Myocyte (in vitro differentiated cells): ENCODE results near the gene PHF21B. TPM values are rescaled to one million over a fixed set of nuclear protein-coding genes. Genes with fewer than 3 reads are reported as not detected.
"Not testable (repeated sequence)": the region's sequence is repeated elsewhere in the genome, so short reads cannot be mapped to it uniquely, and the experiment has no call there.

Experiments
- DNase-seq: peaks from one replicate; pipeline ENCODE4 v3.0.0-alpha.2; 2012; ENCODE audit warnings: low read depth
- polyA plus RNA-seq: library from polyadenylated mRNA; unstranded; fragments of >200 nt; gene quantifications from one replicate; pipeline ENCODE4 v1.2.1, GENCODE V29; 2012; ENCODE audit warnings: missing spikeins
- total RNA-seq: library from RNA; depleted of rRNA; stranded (reverse); fragments of >200 nt; gene quantifications from 2 replicates; pipeline ENCODE4 v1.2.3, GENCODE V29; 2014

The PHF21B gene
- total RNA-seq, result 0.35 and 1.9 TPM in 2 replicates
- 0.34 TPM for polyA plus RNA-seq

- peak; percentile 79 for DNase-seq
Observed at GRCh38 chr22:45009606-45010531, at the start of gene PHF21B. Gene PHF21B (minus strand): TSS chr22:45010005. CDS start chr22:45009549, 456 bp downstream.

GRCh38 chr22:45059296-45059695, 49.5 kb upstream of the PHF21B start:
- peak; percentile 96 for DNase-seq

- no peak for DNase-seq
Observed at GRCh38 chr22:45058622-45058912, 48.8 kb upstream of the PHF21B start.

- DNase-seq, result no peak
Observed at GRCh38 chr22:45055936-45056335, 46.1 kb upstream of the PHF21B start.

GRCh38 chr22:45053571-45053970, 43.8 kb upstream of the PHF21B start:
- DNase-seq, result no peak

GRCh38 chr22:45053094-45053493, 43.3 kb upstream of the PHF21B start:
- DNase-seq, result no peak

- not testable (repeated sequence) for DNase-seq
Observed at GRCh38 chr22:45052665-45053064, 42.9 kb upstream of the PHF21B start.

- DNase-seq, result no peak
Observed at GRCh38 chr22:45051946-45052345, 42.1 kb upstream of the PHF21B start.

GRCh38 chr22:45051419-45051818, 41.6 kb upstream of the PHF21B start:
- no peak for DNase-seq

GRCh38 chr22:45047260-45047659, 37.5 kb upstream of the PHF21B start:
- DNase-seq, result no peak

GRCh38 chr22:45045208-45045607, 35.4 kb upstream of the PHF21B start:
- DNase-seq, result no peak

GRCh38 chr22:45042263-45042662, 32.5 kb upstream of the PHF21B start:
- DNase-seq, result no peak

- peak; percentile 55 for DNase-seq
Observed at GRCh38 chr22:45039133-45039532, 29.3 kb upstream of the PHF21B start.

GRCh38 chr22:45036154-45036553, 26.3 kb upstream of the PHF21B start:
- DNase-seq, result peak; percentile 84

- DNase-seq, result no peak
Observed at GRCh38 chr22:45034821-45035220, 25.0 kb upstream of the PHF21B start.

- DNase-seq, result no peak
Observed at GRCh38 chr22:45034156-45034555, 24.4 kb upstream of the PHF21B start.

GRCh38 chr22:45033136-45033535, 23.3 kb upstream of the PHF21B start:
- DNase-seq, result peak; percentile 88

GRCh38 chr22:45031629-45032403, 22.0 kb upstream of the PHF21B start:
- no peak for DNase-seq

GRCh38 chr22:45029501-45029900, 19.7 kb upstream of the PHF21B start:
- no peak for DNase-seq

GRCh38 chr22:45026511-45026910, 16.7 kb upstream of the PHF21B start:
- no peak for DNase-seq

- no peak for DNase-seq
Observed at GRCh38 chr22:45023431-45023830, 13.6 kb upstream of the PHF21B start.
